GM18511 (cell line): ENCODE measurements around the gene PRRT3.
A peak's percentile ranks its signal among the peaks of the same experiment; 100 is the strongest.
"Not testable (repeated sequence)": the region's sequence is repeated elsewhere in the genome, so short reads cannot be mapped to it uniquely, and the experiment has no call there.

Source experiments
- ATAC-seq: cut with Tn5 transposase; IDR thresholded peaks from one replicate; pipeline ENCODE4 v1.9.1; 2021; ENCODE audit warnings: mild to moderate bottlenecking, moderate library complexity; ENCODE audit not compliant: unreplicated experiment

PRRT3 gene

GRCh38 chr3:9899289-9899791, 52.9 kb downstream of the PRRT3 start:
- ATAC-seq, result no peak

- ATAC-seq, result no peak
These were observed 53.6 kb downstream of the PRRT3 start for GRCh38 chr3:9898467-9899241.

GRCh38 chr3:9897408-9898372, 54.5 kb downstream of the PRRT3 start:
- peak; percentile 74 for ATAC-seq

GRCh38 chr3:9896755-9897407, 55.3 kb downstream of the PRRT3 start:
- ATAC-seq, result not testable (repeated sequence)

GRCh38 chr3:9895715-9896114, 56.5 kb downstream of the PRRT3 start:
- ATAC-seq, result not testable (repeated sequence)
